Measurements from ENCODE around the gene NDUFA8. TPM values are rescaled to one million over a fixed set of nuclear protein-coding genes. Genes with fewer than 3 reads are reported as not detected.

Gene NDUFA8
- total RNA-seq, 1 experiment from 2014 or later, result 60.7 TPM

- H3K27me3 Mint-ChIP-seq (ENCODE audit: low read depth), result peaks cover 5% of the 10 kb centered on the region; the same call in 1 of the 2 replicates
- Histone ChIP-seq H2BK15ac (ENCODE audit: low read depth, low read length) (no peak overlapping the region), H2BK5ac (ENCODE audit: insufficient read length, low read length) (no peak overlapping the region), H3K14ac (ENCODE audit: insufficient read depth, low read length) (no peak overlapping the region; the same call in 1 of the 2 replicates), H2BK120ac (ENCODE audit: low read depth, low read length, poor library complexity, severe bottlenecking) (no peak overlapping the region), H3K56ac (ENCODE audit: insufficient read length, low read depth, low read length) (no peak overlapping the region), H3T11ph (ENCODE audit: low read length) (no peak overlapping the region), H2AFZ (ENCODE audit: low read length) (no peak overlapping the region), H3K27ac (ENCODE audit: insufficient read length, low read depth, low read length) (no peak overlapping the region), H3K4me1 (ENCODE audit: insufficient read depth, low read length) (peaks cover 5% of the 10 kb centered on the region; the same call in 1 of the 2 replicates), H3K79me1 (ENCODE audit: insufficient read depth, low read depth, low read length, poor library complexity, severe bottlenecking) (no peaks in the 10 kb centered on the region), H3K18ac (ENCODE audit: insufficient read length, low read depth, low read length) (no peak overlapping the region), H3K23ac (ENCODE audit: insufficient read length, low read depth, low read length) (no peak overlapping the region), H4K20me1 (ENCODE audit: control insufficient read depth, insufficient read depth, insufficient read length) (no peaks in the 10 kb centered on the region), H3K27me3 (ENCODE audit: insufficient read depth, low read length) (no peaks in the 10 kb centered on the region), H3K4me2 (ENCODE audit: insufficient read depth, insufficient read length, low read length) (no peak overlapping the region), H3K23me2 (ENCODE audit: insufficient read length, low read depth, low read length, poor library complexity, severe bottlenecking) (no peaks in the 10 kb centered on the region), H2AK5ac (ENCODE audit: insufficient read length, low read length) (no peak overlapping the region), H4K8ac (replicated peaks; ENCODE audit: insufficient read length, low read depth, low read length) (no peak overlapping the region), H4K91ac (ENCODE audit: insufficient read length, low read depth, low read length) (no peak overlapping the region), H4K5ac (ENCODE audit: insufficient read length, low read depth, low read length) (no peak overlapping the region), H3K4ac (ENCODE audit: low read depth, low read length) (no peak overlapping the region), H3K79me2 (ENCODE audit: insufficient read depth, low read length) (no peaks in the 10 kb centered on the region), H2BK20ac (ENCODE audit: low read depth, low read length, poor library complexity, severe bottlenecking) (no peak overlapping the region), H2BK12ac (ENCODE audit: insufficient read length, low read depth, low read length) (no peak overlapping the region), H3K9me3 (ENCODE audit: control insufficient read depth, low read depth, low read length) (no peaks in the 10 kb centered on the region), H3K9ac (ENCODE audit: extremely low read depth, insufficient read length, low read length) (no peak overlapping the region)
- no CpG with 5 or more reads among the region's 5 CpGs for WGBS (ENCODE audit: extremely low coverage, insufficient read length, low lambda C conversion rate)
- DNase-seq, result no peak
- no peaks in the 10 kb centered on the region for H3K36me3 Mint-ChIP-seq (ENCODE audit: insufficient read depth in 1 of 3, low read depth in 3 of 3)
- TF ChIP-seq, protein P1, sequence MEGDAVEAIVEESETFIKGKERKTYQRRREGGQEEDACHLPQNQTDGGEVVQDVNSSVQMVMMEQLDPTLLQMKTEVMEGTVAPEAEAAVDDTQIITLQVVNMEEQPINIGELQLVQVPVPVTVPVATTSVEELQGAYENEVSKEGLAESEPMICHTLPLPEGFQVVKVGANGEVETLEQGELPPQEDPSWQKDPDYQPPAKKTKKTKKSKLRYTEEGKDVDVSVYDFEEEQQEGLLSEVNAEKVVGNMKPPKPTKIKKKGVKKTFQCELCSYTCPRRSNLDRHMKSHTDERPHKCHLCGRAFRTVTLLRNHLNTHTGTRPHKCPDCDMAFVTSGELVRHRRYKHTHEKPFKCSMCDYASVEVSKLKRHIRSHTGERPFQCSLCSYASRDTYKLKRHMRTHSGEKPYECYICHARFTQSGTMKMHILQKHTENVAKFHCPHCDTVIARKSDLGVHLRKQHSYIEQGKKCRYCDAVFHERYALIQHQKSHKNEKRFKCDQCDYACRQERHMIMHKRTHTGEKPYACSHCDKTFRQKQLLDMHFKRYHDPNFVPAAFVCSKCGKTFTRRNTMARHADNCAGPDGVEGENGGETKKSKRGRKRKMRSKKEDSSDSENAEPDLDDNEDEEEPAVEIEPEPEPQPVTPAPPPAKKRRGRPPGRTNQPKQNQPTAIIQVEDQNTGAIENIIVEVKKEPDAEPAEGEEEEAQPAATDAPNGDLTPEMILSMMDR (conservative IDR thresholded peaks at IDR 0.05), result no peak
- no peak overlapping the region; a peak in 1 of 7 replicates for H3K27ac Mint-ChIP-seq
- H3K4me3 Mint-ChIP-seq, result no peak overlapping the region
- no peaks in the 10 kb centered on the region for H3K9me3 Mint-ChIP-seq
- H3K4me1 Mint-ChIP-seq, result peaks cover 19 to 21% of the 10 kb centered on the region in 2 experiments
Observed at GRCh38 chr9:122119721-122120120, 39.9 kb downstream of the NDUFA8 start.

All from H9 (cell line).